ENCODE data around the gene LAMP5.

Gene LAMP5

GRCh38 chr20:9550283-9550682 lies 35.9 kb downstream of the LAMP5 start:
- no peak for DNase-seq

GRCh38 chr20:9550871-9551270 lies 36.5 kb downstream of the LAMP5 start:
- no peak for DNase-seq

GRCh38 chr20:9551808-9552550 lies 37.6 kb downstream of the LAMP5 start:
- DNase-seq: no peak

GRCh38 chr20:9555781-9556180 lies 41.4 kb downstream of the LAMP5 start:
- DNase-seq: no peak

- no peak for DNase-seq
Measured at GRCh38 chr20:9557411-9557810, 43.0 kb downstream of the LAMP5 start.

- DNase-seq: no peak
Measured at GRCh38 chr20:9565910-9566550, 51.6 kb downstream of the LAMP5 start.

GRCh38 chr20:9566977-9567376 lies 52.6 kb downstream of the LAMP5 start:
- no peak for DNase-seq

- no peak for DNase-seq
Measured at GRCh38 chr20:9570612-9571011, 56.2 kb downstream of the LAMP5 start.

- no peak for DNase-seq
Measured at GRCh38 chr20:9571783-9572182, 57.4 kb downstream of the LAMP5 start.

GRCh38 chr20:9572670-9573069 lies 58.3 kb downstream of the LAMP5 start:
- no peak for DNase-seq

GRCh38 chr20:9573335-9574151 lies 59.2 kb downstream of the LAMP5 start:
- DNase-seq: no peak

GRCh38 chr20:9574181-9574580 lies 59.8 kb downstream of the LAMP5 start:
- no peak for DNase-seq

GRCh38 chr20:9574776-9575175 lies 60.4 kb downstream of the LAMP5 start:
- DNase-seq: no peak

- DNase-seq: no peak
Measured at GRCh38 chr20:9575836-9576235, 61.4 kb downstream of the LAMP5 start.

- no peak for DNase-seq
Measured at GRCh38 chr20:9576695-9577094, 62.3 kb downstream of the LAMP5 start.

GRCh38 chr20:9577397-9577796 lies 63.0 kb downstream of the LAMP5 start:
- DNase-seq: no peak

GRCh38 chr20:9578594-9578993 lies 64.2 kb downstream of the LAMP5 start:
- DNase-seq: no peak

All from EL (cell line).